ENCODE results near the gene TCN2. TPM values are rescaled to one million over a fixed set of nuclear protein-coding genes. Genes with fewer than 3 reads are reported as not detected.
A peak's percentile ranks its signal among the peaks of the same experiment; 100 is the strongest.
"Not testable (repeated sequence)": the region's sequence is repeated elsewhere in the genome, so short reads cannot be mapped to it uniquely, and the experiment has no call there.

TCN2 gene
- total RNA-seq, 1 donor from 2014 or later: 33.9 TPM

DNA sequence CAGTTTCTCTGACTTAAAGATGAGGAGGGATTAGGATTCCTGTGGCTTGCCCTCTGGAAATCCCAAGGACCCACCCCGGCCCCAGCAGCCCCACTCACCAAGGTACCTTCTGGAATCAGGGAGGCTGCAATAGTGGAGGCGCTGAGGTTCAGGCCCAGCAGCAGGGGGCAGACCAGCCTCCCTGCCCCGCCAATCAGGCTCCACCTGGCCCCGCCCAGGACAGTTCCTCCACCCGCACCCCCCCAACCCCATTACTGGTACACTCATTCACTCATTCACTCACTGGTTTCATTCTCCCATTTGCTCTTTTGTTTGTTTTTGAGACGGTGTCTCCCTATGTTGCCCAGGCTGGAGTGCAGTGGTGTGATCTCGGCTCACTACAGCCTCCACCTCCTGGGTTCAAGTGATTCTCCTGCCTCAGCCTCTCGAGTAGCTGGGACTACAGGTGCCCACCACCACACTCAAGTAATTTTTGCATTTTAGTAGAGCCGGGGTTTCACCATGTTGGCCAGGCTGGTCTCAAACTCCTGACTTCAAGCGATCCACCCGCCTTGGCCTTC is 46.3 kb upstream of the TCN2 start:
- not testable (repeated sequence) for H3K4me3 Mint-ChIP-seq; H3K4me1 ChIP-seq; H4K20me1 ChIP-seq (ENCODE audit: low read depth); H3K27me3 ChIP-seq; H3K9ac ChIP-seq; H3K27ac Mint-ChIP-seq; H3K9me3 Mint-ChIP-seq; H3K4me3 ChIP-seq; H3K79me2 ChIP-seq (ENCODE audit: low read depth); H2AFZ ChIP-seq (replicated peaks); H3K27me3 Mint-ChIP-seq (ENCODE audit: insufficient read depth, low read depth); H3F3A ChIP-seq (ENCODE audit: low read depth); H3K36me3 Mint-ChIP-seq; DNase-seq (ENCODE audit: low spot score); H3K4me2 ChIP-seq; H3K36me3 ChIP-seq; H3K27ac ChIP-seq; H3K9me3 ChIP-seq (ENCODE audit: low read depth)
- peaks cover 13% of the 10 kb centered on the region for H3K4me1 Mint-ChIP-seq
- TF ChIP-seq, protein P1, sequence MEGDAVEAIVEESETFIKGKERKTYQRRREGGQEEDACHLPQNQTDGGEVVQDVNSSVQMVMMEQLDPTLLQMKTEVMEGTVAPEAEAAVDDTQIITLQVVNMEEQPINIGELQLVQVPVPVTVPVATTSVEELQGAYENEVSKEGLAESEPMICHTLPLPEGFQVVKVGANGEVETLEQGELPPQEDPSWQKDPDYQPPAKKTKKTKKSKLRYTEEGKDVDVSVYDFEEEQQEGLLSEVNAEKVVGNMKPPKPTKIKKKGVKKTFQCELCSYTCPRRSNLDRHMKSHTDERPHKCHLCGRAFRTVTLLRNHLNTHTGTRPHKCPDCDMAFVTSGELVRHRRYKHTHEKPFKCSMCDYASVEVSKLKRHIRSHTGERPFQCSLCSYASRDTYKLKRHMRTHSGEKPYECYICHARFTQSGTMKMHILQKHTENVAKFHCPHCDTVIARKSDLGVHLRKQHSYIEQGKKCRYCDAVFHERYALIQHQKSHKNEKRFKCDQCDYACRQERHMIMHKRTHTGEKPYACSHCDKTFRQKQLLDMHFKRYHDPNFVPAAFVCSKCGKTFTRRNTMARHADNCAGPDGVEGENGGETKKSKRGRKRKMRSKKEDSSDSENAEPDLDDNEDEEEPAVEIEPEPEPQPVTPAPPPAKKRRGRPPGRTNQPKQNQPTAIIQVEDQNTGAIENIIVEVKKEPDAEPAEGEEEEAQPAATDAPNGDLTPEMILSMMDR (IDR thresholded peaks at IDR 0.05): peak; percentile 15

- DNase-seq (ENCODE audit: low spot score): no peak
- no peaks in the 10 kb centered on the region for H3K36me3 ChIP-seq
- peaks cover 16% of the 10 kb centered on the region for H3K4me1 Mint-ChIP-seq
- H3K4me2 ChIP-seq: no peak overlapping the region
- H3K9ac ChIP-seq: no peak overlapping the region
- H3F3A ChIP-seq (ENCODE audit: low read depth): no peaks in the 10 kb centered on the region
- TF ChIP-seq EZH2phosphoT487 (IDR thresholded peaks at IDR 0.05) (no peak), EZH2 (IDR thresholded peaks at IDR 0.05) (no peak)
- TF ChIP-seq, protein P1 (IDR thresholded peaks at IDR 0.05): no peak
- H3K4me3 ChIP-seq: no peak overlapping the region
- H3K27me3 Mint-ChIP-seq (ENCODE audit: insufficient read depth, low read depth): peaks cover 2% of the 10 kb centered on the region
- no peaks in the 10 kb centered on the region for H4K20me1 ChIP-seq (ENCODE audit: low read depth)
- no peak overlapping the region for H2AFZ ChIP-seq (replicated peaks)
- H3K36me3 Mint-ChIP-seq: no peaks in the 10 kb centered on the region
- H3K27ac Mint-ChIP-seq: no peak overlapping the region
- H3K27ac ChIP-seq: no peak overlapping the region
- no peaks in the 10 kb centered on the region for H3K27me3 ChIP-seq
- no peaks in the 10 kb centered on the region for H3K9me3 ChIP-seq (ENCODE audit: low read depth)
- H3K4me3 Mint-ChIP-seq: no peak overlapping the region
- H3K79me2 ChIP-seq (ENCODE audit: low read depth): no peaks in the 10 kb centered on the region
- H3K9me3 Mint-ChIP-seq: no peaks in the 10 kb centered on the region
- peaks cover 3% of the 10 kb centered on the region for H3K4me1 ChIP-seq
Measured at GRCh38 chr22:30561402-30562189, 45.4 kb upstream of the TCN2 start.

GRCh38 chr22:30562366-30562765 is 44.6 kb upstream of the TCN2 start:
- Histone ChIP-seq H3K9ac (no peak overlapping the region), H2AFZ (replicated peaks) (no peak overlapping the region), H3K4me2 (no peak overlapping the region), H3K4me1 (peaks cover 3% of the 10 kb centered on the region), H4K20me1 (ENCODE audit: low read depth) (no peaks in the 10 kb centered on the region), H3F3A (ENCODE audit: low read depth) (no peaks in the 10 kb centered on the region), H3K9me3 (ENCODE audit: low read depth) (no peaks in the 10 kb centered on the region), H3K4me3 (no peak overlapping the region), H3K36me3 (no peaks in the 10 kb centered on the region), H3K79me2 (ENCODE audit: low read depth) (no peaks in the 10 kb centered on the region), H3K27me3 (no peaks in the 10 kb centered on the region), H3K27ac (no peak overlapping the region)
- H3K27me3 Mint-ChIP-seq (ENCODE audit: insufficient read depth, low read depth): peaks cover 2% of the 10 kb centered on the region
- DNase-seq (ENCODE audit: low spot score): no peak
- H3K4me3 Mint-ChIP-seq: no peak overlapping the region
- H3K9me3 Mint-ChIP-seq: no peaks in the 10 kb centered on the region
- H3K27ac Mint-ChIP-seq: no peak overlapping the region
- H3K4me1 Mint-ChIP-seq: peaks cover 16% of the 10 kb centered on the region
- H3K36me3 Mint-ChIP-seq: no peaks in the 10 kb centered on the region
- TF ChIP-seq EZH2phosphoT487 (IDR thresholded peaks at IDR 0.05): no peak

Measured in neural progenitor cell (in vitro differentiated cells).